Erythroblast (primary cell): ENCODE measurements around the gene RALGPS2.

Experiments used
- DNase-seq, 2 experiments: peaks; one replicate each; lab custom pipeline; 2025; lab: John Stamatoyannopoulos, UW
- GATA1 ChIP-seq: IDR thresholded peaks from 2 replicates; pipeline ENCODE4 v1.6.1; 2011; ENCODE audit warnings: low read depth, mild to moderate bottlenecking, control low read depth, low read length, moderate library complexity
- POLR2A ChIP-seq: IDR thresholded peaks from 2 replicates; pipeline ENCODE4 v1.6.1; 2011; ENCODE audit warnings: mild to moderate bottlenecking, low read length

Gene RALGPS2

DNA sequence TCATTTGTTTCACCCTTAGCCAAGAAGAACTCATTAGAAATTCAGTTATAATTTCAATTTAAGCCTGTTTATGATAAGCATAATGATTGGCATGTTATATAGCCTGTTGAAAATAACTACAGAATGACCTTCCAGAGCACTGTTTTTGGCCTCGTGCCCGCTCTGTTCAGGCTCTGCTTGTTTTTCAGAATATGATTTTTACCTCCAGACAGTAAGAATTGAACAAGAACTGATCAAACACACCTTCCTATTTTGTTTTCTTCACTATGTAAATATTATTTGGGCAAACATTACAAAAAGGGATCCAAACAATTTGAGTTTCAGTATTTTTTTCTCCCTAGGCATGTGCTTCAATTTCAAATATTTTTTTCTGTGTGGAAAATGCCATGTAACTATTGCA lies 193.9 kb downstream of the RALGPS2 start:
- no peak for DNase-seq
- no peak for TF ChIP-seq GATA1
- no peak for TF ChIP-seq POLR2A

DNA sequence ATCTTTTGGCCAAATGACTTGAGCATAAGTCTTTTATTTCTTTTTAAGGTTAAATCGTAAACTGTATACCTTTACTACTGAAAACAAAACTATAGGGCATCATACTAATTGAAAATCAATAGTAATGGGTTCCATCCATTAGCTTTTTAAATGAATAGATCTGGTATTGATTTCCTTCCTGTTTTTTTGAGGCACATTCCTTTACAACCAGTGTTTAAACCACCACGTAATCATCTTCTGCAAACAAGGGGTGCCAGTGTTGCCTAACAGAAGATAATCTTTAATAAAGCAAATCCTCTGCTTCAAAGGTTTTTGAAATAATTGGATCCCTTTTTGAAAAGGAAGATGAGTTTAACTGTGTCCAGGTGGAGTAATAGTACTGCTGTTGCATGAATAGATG lies 194.5 kb downstream of the RALGPS2 start:
- TF ChIP-seq POLR2A = no peak
- no peak for DNase-seq

DNA sequence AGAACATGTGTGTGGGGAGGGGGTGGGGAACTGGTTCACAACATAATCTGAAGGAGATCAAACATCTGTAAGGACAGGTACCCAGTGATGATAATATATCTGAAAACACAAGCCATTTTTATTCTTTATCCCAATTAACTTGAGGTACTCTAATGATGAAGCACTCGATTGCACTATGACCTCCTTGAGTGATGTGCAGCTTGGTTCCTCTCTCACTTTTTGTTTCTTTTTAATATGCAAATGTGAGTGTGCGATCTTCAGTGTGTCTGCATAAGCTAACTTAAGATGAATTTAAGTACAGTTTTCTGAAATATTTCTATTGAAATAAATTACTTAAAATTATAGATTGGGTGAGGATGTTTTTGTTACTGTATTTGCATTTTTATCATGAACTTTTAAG lies 196.5 kb downstream of the RALGPS2 start:
- no peak for TF ChIP-seq POLR2A
- no peak for TF ChIP-seq GATA1
- no peak for DNase-seq

DNA sequence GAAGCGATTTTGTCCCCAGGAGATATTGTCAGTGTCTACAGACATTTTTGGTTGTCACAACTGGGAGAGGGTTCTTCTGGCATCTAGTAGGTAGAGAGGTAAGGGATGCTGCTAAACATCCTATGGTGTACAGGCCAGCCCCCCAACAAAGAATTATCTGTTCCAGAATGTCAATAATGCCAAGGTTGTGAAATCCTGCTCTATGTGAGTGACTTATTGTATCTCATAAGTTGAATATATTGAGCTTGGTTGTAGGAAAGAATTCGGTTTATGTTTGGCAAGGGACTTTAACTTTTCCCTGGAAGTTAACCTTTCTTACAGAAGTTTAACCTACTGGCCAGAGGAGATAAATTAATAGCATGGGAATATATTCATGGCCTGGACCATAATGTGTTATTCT lies 198.5 kb downstream of the RALGPS2 start:
- no peak for TF ChIP-seq POLR2A
- no peak for TF ChIP-seq GATA1
- DNase-seq = no peak

DNA sequence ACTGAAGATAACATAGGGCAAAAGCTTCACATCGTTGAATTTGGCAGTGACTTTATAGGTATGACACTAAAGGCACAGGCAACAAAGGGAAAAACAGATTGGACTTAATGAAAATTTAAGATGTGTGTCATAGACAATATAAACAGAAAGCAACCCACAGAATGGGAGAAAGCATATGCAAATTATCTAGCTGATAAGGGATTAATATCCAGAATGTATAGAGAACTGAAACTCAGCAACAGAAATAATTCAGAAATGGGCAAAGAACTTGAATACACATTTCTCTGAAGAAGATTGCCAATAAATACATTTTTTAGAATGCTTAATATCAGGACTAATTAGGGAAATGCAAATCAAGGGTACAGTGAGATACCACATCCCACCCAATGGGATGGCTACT lies 201.0 kb downstream of the RALGPS2 start:
- TF ChIP-seq GATA1 (no peak), POLR2A (no peak)
- DNase-seq = no peak

DNA sequence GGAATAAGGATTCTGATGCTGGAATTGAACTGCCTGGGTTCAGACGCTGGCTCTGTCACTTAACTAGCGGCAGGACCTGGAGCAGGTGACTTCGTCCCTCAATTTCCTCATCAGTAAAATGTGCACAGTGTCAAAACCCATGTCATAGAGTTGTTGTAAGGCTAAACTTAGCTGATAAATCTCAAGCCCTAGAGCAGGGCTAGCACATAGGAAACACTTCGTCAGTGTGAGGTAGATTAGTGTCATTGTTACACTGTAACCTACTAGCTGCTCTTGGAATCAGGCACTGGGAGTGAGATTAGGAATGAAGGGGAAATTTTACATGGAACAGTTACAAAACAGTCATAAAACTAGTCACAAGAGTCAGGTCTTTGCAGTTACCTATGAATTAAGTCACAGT lies 202.0 kb downstream of the RALGPS2 start:
- DNase-seq = no peak
- TF ChIP-seq GATA1 = no peak
- TF ChIP-seq POLR2A = no peak

DNA sequence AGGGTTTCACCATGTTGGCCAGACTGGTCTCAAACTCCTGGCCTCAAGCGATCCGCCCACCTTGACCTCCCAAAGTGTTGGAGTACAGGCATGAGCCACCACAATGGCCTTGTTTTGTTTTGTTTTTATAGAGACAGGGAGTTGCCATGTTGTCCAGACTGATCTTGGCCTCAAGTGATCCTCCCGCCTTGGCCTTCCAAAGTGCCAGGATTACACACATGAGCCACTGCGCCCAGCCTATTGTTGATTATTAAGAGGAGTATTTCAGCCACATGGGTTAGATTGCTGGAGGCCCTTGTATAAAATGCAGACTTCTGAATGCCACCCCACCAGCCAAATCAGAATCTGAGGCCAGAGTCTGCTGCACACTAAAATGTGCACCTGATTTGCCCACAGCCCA lies 203.0 kb downstream of the RALGPS2 start:
- no peak for DNase-seq
- TF ChIP-seq POLR2A (no peak), GATA1 (no peak)

DNA sequence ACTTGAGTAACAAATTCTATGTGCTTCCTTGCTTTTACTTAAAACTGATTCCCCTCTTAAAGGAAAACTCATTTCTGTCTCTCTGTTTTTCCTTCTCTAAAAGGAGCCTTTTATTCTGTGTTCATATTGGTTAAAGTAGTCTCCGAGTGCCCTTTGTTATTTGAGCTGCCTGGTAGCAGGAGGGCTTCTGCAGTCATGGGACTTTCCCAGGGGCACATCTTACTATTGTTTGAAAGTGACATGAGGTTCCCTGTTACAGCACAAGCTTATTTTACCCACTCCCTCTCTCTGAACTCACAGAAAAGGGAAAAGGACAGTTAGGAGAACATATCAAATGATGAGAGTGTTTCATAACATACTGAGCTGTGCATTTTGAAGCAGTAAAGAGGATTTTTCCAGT lies 203.9 kb downstream of the RALGPS2 start:
- TF ChIP-seq POLR2A (no peak), GATA1 (no peak)
- DNase-seq = no peak

DNA sequence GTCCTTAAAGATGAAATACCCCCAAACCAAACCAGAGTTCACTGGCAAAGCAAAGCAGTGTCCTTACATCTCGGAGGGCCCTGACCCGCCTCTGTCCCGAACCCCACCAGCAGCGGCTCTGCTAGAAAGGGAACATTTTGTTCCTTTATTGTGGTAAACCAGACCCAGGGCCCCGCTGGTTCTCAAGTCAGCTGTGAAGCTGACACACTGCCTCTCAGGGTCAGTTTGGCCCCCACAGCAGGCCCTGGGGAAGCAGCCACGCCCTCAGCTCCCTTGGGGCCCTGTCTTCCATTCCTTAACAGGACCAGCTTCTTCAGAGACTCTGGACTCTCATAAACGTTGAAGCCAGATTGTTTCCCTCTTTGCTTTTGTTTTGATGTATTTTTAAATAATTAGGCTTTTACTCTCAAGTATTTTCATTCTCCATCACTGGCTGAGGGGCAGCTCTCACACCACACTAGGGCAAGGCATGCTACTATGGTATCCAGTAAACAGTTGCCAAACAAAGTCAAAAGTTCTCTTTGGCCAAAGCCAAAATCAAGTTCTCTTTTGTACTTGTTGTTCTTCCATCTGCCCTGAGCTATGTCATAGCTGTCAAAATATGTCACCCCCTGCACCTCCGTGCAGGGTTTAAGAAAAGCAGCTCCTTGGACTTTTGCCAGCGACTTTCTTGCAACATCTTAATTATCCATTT lies 207.0 kb downstream of the RALGPS2 start:
- TF ChIP-seq POLR2A = no peak
- TF ChIP-seq GATA1 = no peak
- no peak for DNase-seq

DNA sequence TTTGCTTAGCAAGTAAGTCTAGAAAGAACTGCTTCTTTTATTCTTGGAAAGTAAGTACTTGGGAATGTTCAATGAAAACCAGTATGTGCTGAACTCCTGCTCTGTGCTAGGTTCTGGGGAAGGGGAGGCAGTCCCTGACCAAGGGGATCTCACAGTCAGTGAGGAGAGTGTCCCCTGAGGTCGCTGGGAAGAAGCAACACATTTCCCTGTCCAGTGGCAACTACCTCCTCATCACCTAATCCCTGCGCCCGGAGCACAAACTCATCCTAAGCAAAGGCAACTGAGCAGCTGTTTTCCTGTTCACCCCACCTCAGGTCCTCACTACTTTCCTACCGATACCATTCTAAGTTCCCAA lies 207.5 kb downstream of the RALGPS2 start:
- DNase-seq = no peak
- TF ChIP-seq GATA1 = no peak
- no peak for TF ChIP-seq POLR2A

DNA sequence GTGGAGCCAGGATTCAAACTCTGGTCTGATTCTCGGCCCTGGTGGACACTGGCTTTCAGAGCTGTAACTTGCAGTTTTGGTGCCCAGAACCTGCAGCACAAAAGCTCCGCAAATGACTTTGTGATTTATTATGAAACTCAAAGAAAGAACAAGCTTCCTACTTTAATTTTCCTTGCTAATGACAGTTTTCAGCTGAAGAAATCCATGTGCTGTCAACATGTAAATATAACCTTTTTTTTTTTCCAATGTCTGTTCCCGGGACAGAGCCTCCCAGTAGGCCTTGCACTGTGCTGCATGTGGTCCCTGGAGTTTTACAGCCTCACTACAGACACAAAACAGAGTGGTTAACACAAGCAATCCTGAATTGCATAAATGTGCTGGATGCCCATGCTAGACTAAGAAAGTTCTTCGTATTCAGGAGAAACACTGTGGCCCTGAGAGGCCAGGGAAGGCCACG lies 208.1 kb downstream of the RALGPS2 start:
- DNase-seq = no peak
- TF ChIP-seq GATA1 (no peak), POLR2A (no peak)

DNA sequence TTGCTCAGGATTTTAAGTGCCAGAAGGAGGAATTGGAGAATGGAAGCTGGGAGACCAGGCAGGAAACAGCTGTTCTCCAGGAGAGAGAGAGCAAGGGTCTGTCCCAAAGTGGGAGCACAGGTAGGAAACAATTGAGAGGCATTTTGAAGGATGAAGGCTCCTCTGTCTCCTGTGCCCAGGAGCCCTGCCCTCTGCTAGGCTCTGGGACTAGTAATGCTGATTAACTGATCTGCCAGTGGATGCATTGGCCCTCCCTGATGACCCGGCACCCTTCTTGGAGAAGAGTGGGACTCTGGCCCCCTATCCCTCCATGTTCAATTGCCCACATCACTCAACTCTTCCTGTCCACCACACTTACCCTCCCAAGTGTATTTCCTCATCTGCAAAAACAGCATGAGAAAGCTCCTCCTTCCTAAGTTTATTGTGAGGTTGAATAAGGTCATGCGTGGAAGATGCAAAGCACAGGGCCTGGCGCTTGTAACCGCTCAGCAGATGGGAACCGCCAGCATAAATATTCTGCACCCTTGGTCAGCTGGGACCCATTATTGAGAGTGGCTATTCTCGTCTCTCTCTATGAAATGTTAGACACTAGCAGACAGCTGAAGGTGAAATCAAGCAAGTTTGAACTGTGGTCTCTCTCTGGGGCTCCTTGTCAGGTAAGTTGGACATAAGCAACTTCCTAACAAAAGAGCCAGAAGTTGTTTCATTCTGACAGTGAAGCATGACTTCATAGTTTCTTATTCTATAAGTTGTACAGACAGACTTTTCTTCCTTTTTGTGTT lies 208.9 kb downstream of the RALGPS2 start:
- DNase-seq = no peak
- TF ChIP-seq GATA1 = no peak
- TF ChIP-seq POLR2A = no peak

DNA sequence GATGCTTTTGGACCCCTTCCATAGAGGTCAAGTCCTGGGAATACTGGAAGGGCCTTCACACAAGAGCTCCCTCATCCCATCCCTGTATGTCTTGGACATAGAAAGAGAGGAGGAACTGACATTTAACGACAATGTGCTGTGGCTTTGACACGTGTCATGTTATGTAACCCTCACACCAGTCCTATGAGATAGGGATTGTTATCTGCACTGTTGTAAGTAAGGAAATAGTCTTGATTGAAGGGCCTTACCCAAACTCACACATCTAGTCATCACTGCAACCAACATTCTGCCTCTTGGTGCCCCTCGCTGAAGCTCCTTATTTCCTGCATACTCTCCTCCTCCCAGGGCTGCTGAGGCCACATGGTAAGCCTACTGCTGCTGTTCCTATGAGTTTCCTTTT lies 209.5 kb downstream of the RALGPS2 start:
- peak; percentile 21 to 47 for DNase-seq
- TF ChIP-seq POLR2A (no peak), GATA1 (no peak)

DNA sequence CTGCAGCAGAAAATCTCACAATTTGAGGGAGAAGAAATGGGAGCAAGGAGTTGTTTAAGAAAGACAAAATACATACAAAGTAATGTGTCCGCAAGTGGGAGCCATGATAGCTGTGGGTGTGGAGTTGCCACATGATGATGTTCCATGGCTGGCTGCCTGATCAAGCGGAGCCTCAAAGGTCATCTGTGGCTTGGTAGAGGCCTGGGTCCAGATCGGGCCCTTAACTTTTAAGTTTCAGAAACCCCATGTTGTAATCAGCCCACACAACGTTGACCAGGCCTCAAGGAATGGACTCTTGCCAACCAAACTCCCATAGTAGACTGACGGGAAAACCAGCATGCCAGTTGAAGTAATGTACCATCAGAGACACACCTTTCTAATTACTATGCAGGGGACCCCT lies 210.6 kb downstream of the RALGPS2 start:
- no peak for DNase-seq
- TF ChIP-seq POLR2A (no peak), GATA1 (no peak)
